Neural progenitor cell (in vitro differentiated cells): ENCODE measurements around the gene FIGLA.

ENCODE experiments used
- CTCF ChIP-seq: fragments of 200-600 bp; sonication (generic); IDR thresholded peaks from 2 replicates; pipeline ENCODE4 v1.5.1; 2017; ENCODE audit warnings: antibody characterized with exemption, mild to moderate bottlenecking
- EZH2 ChIP-seq: fragments of 200-600 bp; sonication (generic); IDR thresholded peaks from 2 replicates; pipeline ENCODE4 v1.6.1; 2017; ENCODE audit warnings: antibody characterized with exemption, mild to moderate bottlenecking, moderate library complexity

GRCh38 chr2:70745276-70745825 is 45.1 kb downstream of the FIGLA start:
- TF ChIP-seq EZH2 (no peak), CTCF (no peak)
